Measurements from ENCODE around the gene ELOVL6. TPM values are rescaled to one million over a fixed set of nuclear protein-coding genes. Genes with fewer than 3 reads are reported as not detected.

The ELOVL6 gene
- total and polyA plus RNA-seq, 2 of the 4 experiments (the other 2 are of a cell fraction) = 17.9 to 19.0 TPM

GRCh38 chr4:110128029-110128428, 70.4 kb downstream of the ELOVL6 start:
- CTCF ChIA-PET = no interaction called here
- Histone ChIP-seq H4K8ac (ENCODE audit: low read depth in 2 of 2, low read length in 2 of 2) (no peak overlapping the region), H3K14ac (replicated peaks; ENCODE audit: low read depth, low read length) (no peak overlapping the region), H2AFZ (replicated peaks; ENCODE audit: low read length, poor library complexity) (no peak overlapping the region), H3K27ac (ENCODE audit: insufficient read depth, low read length) (no peak overlapping the region), H3K4me2 (ENCODE audit: low read depth, low read length) (no peak overlapping the region), H3K23ac (ENCODE audit: low read depth, low read length) (no peak overlapping the region), H3K27me3 (ENCODE audit: control insufficient read depth, insufficient read depth, low read length) (no peaks in the 10 kb centered on the region), H3K18ac (ENCODE audit: low read depth, low read length) (no peak overlapping the region), H2BK5ac (ENCODE audit: low read depth, low read length, poor library complexity, severe bottlenecking) (no peak overlapping the region), H3K4me1 (ENCODE audit: control insufficient read depth, insufficient read depth, low read length) (no peaks in the 10 kb centered on the region), H3K56ac (ENCODE audit: extremely low read depth, insufficient read depth, low read length) (no peak overlapping the region), H2BK15ac (ENCODE audit: low read depth, low read length) (no peak overlapping the region), H3K9ac (ENCODE audit: low read depth, low read length) (no peak overlapping the region), H2AK5ac (ENCODE audit: low read depth, low read length) (no peak overlapping the region), H3K4ac (ENCODE audit: low read depth, low read length) (no peak overlapping the region), H3K36me3 (ENCODE audit: control insufficient read depth, insufficient read depth, low read length) (no peaks in the 10 kb centered on the region; the same call in 1 of the 2 replicates), H3K79me1 (ENCODE audit: low read depth in 1 of 2, low read length in 2 of 2) (peaks cover 4 to 13% of the 10 kb centered on the region in 2 experiments; a peak in 2 of 4 replicates), H2AK9ac (replicated peaks; ENCODE audit: low read depth, low read length, poor library complexity) (no peak overlapping the region), H4K20me1 (ENCODE audit: insufficient read depth, low read length) (no peaks in the 10 kb centered on the region), H2BK20ac (ENCODE audit: low read depth, low read length) (no peak overlapping the region), H4K91ac (ENCODE audit: insufficient read depth, low read depth, low read length) (no peak overlapping the region), H3K9me3 (ENCODE audit: control insufficient read depth, insufficient read depth, low read length) (no peaks in the 10 kb centered on the region), H3K9me1 (ENCODE audit: insufficient read depth, low read length) (0 out of 2 replicates have a peak, but pooled peaks cover 4% of the 10 kb centered on the region), H3K4me3 (ENCODE audit: insufficient read depth, low read depth, low read length) (no peak overlapping the region), H2BK120ac (ENCODE audit: low read depth, low read length) (no peak overlapping the region), H4K5ac (ENCODE audit: low read depth, low read length) (no peak overlapping the region)
- ATAC-seq (ENCODE audit: low read depth) = no peak
- 83% methylated on average over 2 of the region's 4 CpGs; no CpG with 5 or more reads in 1 of the 2 experiments for WGBS, 2 experiments (ENCODE audit: extremely low coverage in 2 of 2, insufficient read length in 1 of 2)
- dilution Hi-C loops (cut with HindIII; ENCODE audit: low sequenced_read_pairs, unreplicated experiment) (no loop called here), in situ Hi-C loops (cut with MboI; ENCODE audit: low sequenced_read_pairs) (no loop called here), intact Hi-C loops (cut with micrococcal nuclease) (no loop called here)
- POLR2A ChIA-PET (ENCODE audit: unreplicated experiment) = no interaction called here
- no TSS peak for BruUV-seq (replicated peaks)
- TF ChIP-seq MAZ (IDR thresholded peaks at IDR 0.05; ENCODE audit: borderline replicate concordance, low read depth, low read length) (no peak), RAD21 (IDR thresholded peaks at IDR 0.05; ENCODE audit: low read length) (no peak)
- DNase-seq = no peak
